Measurements from ENCODE around the gene VIPR2. TPM values are rescaled to one million over a fixed set of nuclear protein-coding genes. Genes with fewer than 3 reads are reported as not detected.

VIPR2 gene
- total RNA-seq, 1 experiment from 2014 or later = not detected

DNA sequence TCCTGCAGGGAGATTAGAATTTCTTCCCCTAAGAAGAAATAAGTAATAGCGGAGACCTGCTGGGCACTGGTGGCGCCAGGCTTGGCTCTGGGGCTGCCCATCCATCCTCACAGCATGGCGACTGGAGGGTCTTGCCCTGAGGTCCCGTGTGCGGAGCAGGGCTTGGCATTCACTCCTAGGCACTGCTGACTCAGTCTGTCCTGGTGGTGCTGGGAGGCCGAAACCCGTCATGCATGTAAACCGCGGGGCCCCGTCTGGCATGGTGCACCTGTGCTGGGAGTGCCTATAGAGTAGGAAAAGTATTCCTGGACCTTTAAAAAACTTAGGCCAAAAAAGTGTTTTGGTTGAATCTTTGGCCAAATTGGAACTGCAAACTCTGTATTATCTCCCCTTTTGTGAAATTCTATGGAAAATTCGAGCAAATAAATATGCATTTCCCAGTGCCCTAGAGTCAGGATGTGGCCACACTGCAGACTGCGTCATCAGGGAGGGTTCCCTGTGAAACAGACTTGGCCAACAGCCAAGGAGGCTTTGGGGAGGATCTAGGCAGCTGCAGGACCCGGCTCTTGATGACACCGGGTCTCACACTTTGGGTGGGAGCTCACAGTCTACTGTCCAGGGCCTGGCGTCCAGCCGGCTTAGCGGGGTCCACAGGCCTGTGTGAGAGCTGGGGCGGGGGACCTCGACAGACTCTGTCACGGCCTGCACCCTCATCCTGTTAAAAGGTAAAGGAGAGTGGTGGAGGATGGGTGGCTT, 122.3 kb downstream of the VIPR2 start:
- no peak overlapping the region for H3K4me2 ChIP-seq
- H4K20me1 ChIP-seq (ENCODE audit: insufficient read depth) = no peaks in the 10 kb centered on the region
- H3K4me1 ChIP-seq (replicated peaks; ENCODE audit: insufficient read depth) = no peaks in the 10 kb centered on the region
- H3K79me2 ChIP-seq (ENCODE audit: low read depth) = no peaks in the 10 kb centered on the region
- TF ChIP-seq, protein P1, sequence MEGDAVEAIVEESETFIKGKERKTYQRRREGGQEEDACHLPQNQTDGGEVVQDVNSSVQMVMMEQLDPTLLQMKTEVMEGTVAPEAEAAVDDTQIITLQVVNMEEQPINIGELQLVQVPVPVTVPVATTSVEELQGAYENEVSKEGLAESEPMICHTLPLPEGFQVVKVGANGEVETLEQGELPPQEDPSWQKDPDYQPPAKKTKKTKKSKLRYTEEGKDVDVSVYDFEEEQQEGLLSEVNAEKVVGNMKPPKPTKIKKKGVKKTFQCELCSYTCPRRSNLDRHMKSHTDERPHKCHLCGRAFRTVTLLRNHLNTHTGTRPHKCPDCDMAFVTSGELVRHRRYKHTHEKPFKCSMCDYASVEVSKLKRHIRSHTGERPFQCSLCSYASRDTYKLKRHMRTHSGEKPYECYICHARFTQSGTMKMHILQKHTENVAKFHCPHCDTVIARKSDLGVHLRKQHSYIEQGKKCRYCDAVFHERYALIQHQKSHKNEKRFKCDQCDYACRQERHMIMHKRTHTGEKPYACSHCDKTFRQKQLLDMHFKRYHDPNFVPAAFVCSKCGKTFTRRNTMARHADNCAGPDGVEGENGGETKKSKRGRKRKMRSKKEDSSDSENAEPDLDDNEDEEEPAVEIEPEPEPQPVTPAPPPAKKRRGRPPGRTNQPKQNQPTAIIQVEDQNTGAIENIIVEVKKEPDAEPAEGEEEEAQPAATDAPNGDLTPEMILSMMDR (conservative IDR thresholded peaks at IDR 0.05) = no peak
- TF ChIP-seq EZH2 (IDR thresholded peaks at IDR 0.05; ENCODE audit: low read depth) = no peak
- no peak overlapping the region for H3K4me3 ChIP-seq
- H3K36me3 ChIP-seq (ENCODE audit: low read depth) = no peaks in the 10 kb centered on the region
- no TSS peak for BruUV-seq (replicated peaks)
- H2AFZ ChIP-seq = no peak overlapping the region
- H3K27me3 ChIP-seq (ENCODE audit: insufficient read depth, low read depth) = peaks cover 69% of the 10 kb centered on the region
- H3K9me3 ChIP-seq (ENCODE audit: insufficient read depth, low read depth) = no peaks in the 10 kb centered on the region
- intact Hi-C loops (cut with micrococcal nuclease; ENCODE audit: unreplicated experiment) = no loop called here
- DNase-seq = no peak
- no peak overlapping the region for H3K27ac ChIP-seq
- no peaks in the 10 kb centered on the region for H3F3A ChIP-seq (ENCODE audit: insufficient read depth, low read depth)
- ChIA-PET CTCF (no interaction called here), POLR2A (ENCODE audit: unreplicated experiment) (no interaction called here)
- H3K9me2 ChIP-seq (ENCODE audit: insufficient read depth) = no peaks in the 10 kb centered on the region

DNA sequence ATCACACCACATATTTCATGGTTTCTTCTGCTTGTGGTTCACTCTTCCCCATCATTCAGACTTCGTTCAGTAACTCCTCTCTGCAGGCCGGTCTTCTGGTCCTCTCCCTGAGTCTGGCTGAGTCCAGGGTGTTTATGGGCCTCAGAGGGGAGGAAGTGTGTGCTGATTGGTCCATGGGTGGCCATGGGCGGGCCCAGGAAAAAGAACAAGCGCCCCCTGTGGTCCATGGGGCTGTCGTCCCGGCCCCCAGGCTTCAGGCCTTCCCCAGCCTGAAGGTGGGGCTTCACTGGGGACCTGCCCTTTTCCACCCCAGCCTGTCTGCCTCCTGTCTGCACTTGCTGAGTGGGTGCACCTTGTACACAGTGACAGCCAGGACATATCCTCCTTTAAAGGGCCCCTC, 123.7 kb downstream of the VIPR2 start:
- ChIA-PET CTCF (no interaction called here), POLR2A (ENCODE audit: unreplicated experiment) (no interaction called here)
- H3F3A ChIP-seq (ENCODE audit: insufficient read depth, low read depth) = no peaks in the 10 kb centered on the region
- TF ChIP-seq EZH2 (IDR thresholded peaks at IDR 0.05; ENCODE audit: low read depth) = no peak
- TF ChIP-seq, protein P1 (conservative IDR thresholded peaks at IDR 0.05) = no peak
- no peaks in the 10 kb centered on the region for H3K9me3 ChIP-seq (ENCODE audit: insufficient read depth, low read depth)
- H3K36me3 ChIP-seq (ENCODE audit: low read depth) = no peaks in the 10 kb centered on the region
- no TSS peak for BruUV-seq (replicated peaks)
- no peaks in the 10 kb centered on the region for H3K4me1 ChIP-seq (replicated peaks; ENCODE audit: insufficient read depth)
- no peak overlapping the region for H3K4me2 ChIP-seq
- peaks cover 67% of the 10 kb centered on the region for H3K27me3 ChIP-seq (ENCODE audit: insufficient read depth, low read depth)
- no peak overlapping the region for H3K4me3 ChIP-seq
- no peak overlapping the region for H2AFZ ChIP-seq
- H3K27ac ChIP-seq = no peak overlapping the region
- no peak for DNase-seq
- no peaks in the 10 kb centered on the region for H4K20me1 ChIP-seq (ENCODE audit: insufficient read depth)
- H3K79me2 ChIP-seq (ENCODE audit: low read depth) = no peaks in the 10 kb centered on the region
- H3K9me2 ChIP-seq (ENCODE audit: insufficient read depth) = no peaks in the 10 kb centered on the region
- intact Hi-C loops (cut with micrococcal nuclease; ENCODE audit: unreplicated experiment) = no loop called here

DNA sequence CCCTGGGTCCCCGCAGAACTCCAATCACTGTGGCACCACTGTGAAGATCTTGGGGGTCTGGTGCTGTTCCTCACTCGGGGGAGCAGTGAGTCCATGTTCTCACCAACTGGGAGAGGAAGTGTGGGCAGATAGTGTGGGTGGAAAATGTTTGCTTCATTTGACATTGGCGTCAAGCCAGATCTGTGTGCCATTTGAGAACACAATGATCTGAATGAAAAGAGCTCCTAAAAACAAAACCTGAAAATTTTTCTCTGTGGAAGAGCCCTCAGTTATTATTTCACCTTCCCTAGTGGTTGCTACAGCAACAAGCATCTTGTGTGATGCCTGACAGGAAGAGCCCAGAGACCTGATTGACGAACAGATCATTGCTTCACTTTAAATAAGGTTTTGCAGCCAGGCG, 125.6 kb downstream of the VIPR2 start:
- CTCF ChIA-PET = no interaction called here
- POLR2A ChIA-PET (ENCODE audit: unreplicated experiment) = no interaction called here
- Histone ChIP-seq H3F3A (ENCODE audit: insufficient read depth, low read depth) (no peaks in the 10 kb centered on the region), H3K79me2 (ENCODE audit: low read depth) (no peaks in the 10 kb centered on the region), H3K27me3 (ENCODE audit: insufficient read depth, low read depth) (peaks cover 68% of the 10 kb centered on the region), H2AFZ (no peak overlapping the region), H3K36me3 (ENCODE audit: low read depth) (no peaks in the 10 kb centered on the region), H4K20me1 (ENCODE audit: insufficient read depth) (no peaks in the 10 kb centered on the region), H3K4me3 (no peak overlapping the region), H3K9me3 (ENCODE audit: insufficient read depth, low read depth) (no peaks in the 10 kb centered on the region), H3K4me2 (no peak overlapping the region), H3K27ac (no peak overlapping the region), H3K4me1 (replicated peaks; ENCODE audit: insufficient read depth) (no peaks in the 10 kb centered on the region), H3K9me2 (ENCODE audit: insufficient read depth) (no peaks in the 10 kb centered on the region)
- TF ChIP-seq, protein P1 (conservative IDR thresholded peaks at IDR 0.05) = no peak
- TF ChIP-seq EZH2 (IDR thresholded peaks at IDR 0.05; ENCODE audit: low read depth) = no peak
- no peak for DNase-seq
- no TSS peak for BruUV-seq (replicated peaks)
- intact Hi-C loops (cut with micrococcal nuclease; ENCODE audit: unreplicated experiment) = no loop called here
